ENCODE data around the gene HNRNPL. TPM values are rescaled to one million over a fixed set of nuclear protein-coding genes. Genes with fewer than 3 reads are reported as not detected.
"Not testable (repeated sequence)": the region's sequence is repeated elsewhere in the genome, so short reads cannot be mapped to it uniquely, and the experiment has no call there.

Gene HNRNPL
- total RNA-seq, 1 donor from 2014 or later: 190 TPM

- no peak for DNase-seq (ENCODE audit: extremely low spot score in 2 of 2)
Measured at GRCh38 chr19:38877781-38878574, 28.2 kb upstream of the HNRNPL start, which contains the start of gene RINL. Gene RINL, minus strand, starts transcription at chr19:38878275. Its CDS starts 1,533 bp downstream, at chr19:38876742.

GRCh38 chr19:38875656-38876395 is 26.0 kb upstream of the HNRNPL start:
- DNase-seq (ENCODE audit: extremely low spot score in 2 of 2): no peak
- no peaks in the 10 kb centered on the region for H3K9me3 ChIP-seq
- peaks cover 0 to 5% of the 10 kb centered on the region in 2 donors for H3K36me3 ChIP-seq
- no peaks in the 10 kb centered on the region for H3K27me3 ChIP-seq
- intact Hi-C loops (cut with DNase I): no loop called here
- TF ChIP-seq CTCF (IDR thresholded peaks at IDR 0.05): no peak
- no peak for TF ChIP-seq POLR2A (IDR thresholded peaks at IDR 0.05)
- no peak for TF ChIP-seq POLR2AphosphoS5 (IDR thresholded peaks at IDR 0.05; ENCODE audit: insufficient read depth in 1 of 2, low read depth in 1 of 2)
- no peak overlapping the region for H3K27ac ChIP-seq
- no peak overlapping the region for H3K4me3 ChIP-seq
- peaks cover 6% of the 10 kb centered on the region for H3K4me1 ChIP-seq

More at GRCh38 chr19:38877781-38878574, 28.2 kb upstream of the HNRNPL start, which contains the start of gene RINL:
- Histone ChIP-seq H3K27me3 (no peaks in the 10 kb centered on the region), H3K4me3 (no peak within 1 kb of the TSS), H3K27ac (peak within 1 kb of the TSS; percentile 45), H3K36me3 (peaks cover 0 to 20% of the 10 kb centered on the region in 2 donors), H3K9me3 (no peaks in the 10 kb centered on the region), H3K4me1 (peaks cover 6% of the 10 kb centered on the region)
- intact Hi-C loops (cut with DNase I): no loop called here
- TF ChIP-seq CTCF (IDR thresholded peaks at IDR 0.05): no peak
- peak in 1 of 2 donors; percentile 30 for TF ChIP-seq POLR2AphosphoS5 (IDR thresholded peaks at IDR 0.05; ENCODE audit: insufficient read depth in 1 of 2, low read depth in 1 of 2)
- no peak for TF ChIP-seq POLR2A (IDR thresholded peaks at IDR 0.05)

GRCh38 chr19:38873400-38873799 is 23.6 kb upstream of the HNRNPL start:
- H3K27ac ChIP-seq; intact Hi-C loops (cut with DNase I); H3K9me3 ChIP-seq; H3K36me3 ChIP-seq; H3K27me3 ChIP-seq; H3K4me3 ChIP-seq; DNase-seq (ENCODE audit: extremely low spot score in 2 of 2): not testable (repeated sequence)
- peaks cover 24% of the 10 kb centered on the region for H3K4me1 ChIP-seq

DNA sequence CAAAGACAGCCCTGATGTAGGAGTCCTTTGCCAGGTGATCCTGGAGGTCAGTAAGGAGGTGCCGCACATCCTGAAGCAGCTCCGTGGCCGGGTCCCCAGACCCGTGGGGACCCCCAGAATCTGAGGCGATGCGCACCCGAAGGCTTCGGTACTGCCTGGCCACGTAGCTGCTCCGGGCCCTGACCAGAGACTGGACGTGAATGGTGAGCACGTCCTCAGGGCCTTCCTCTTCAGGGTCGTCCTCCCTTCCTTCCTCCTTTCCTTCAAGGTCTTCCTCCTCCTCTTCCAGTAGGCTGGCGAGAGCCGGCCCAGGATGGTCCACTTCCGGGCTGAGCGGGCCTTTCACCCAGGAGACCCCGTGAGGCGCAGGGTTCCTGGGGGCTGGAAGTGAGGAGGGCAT is 20.8 kb upstream of the HNRNPL start:
- Histone ChIP-seq H3K4me1 (peaks cover 18% of the 10 kb centered on the region), H3K36me3 (no peaks in the 10 kb centered on the region), H3K27ac (peak overlapping the region; percentile 60), H3K27me3 (no peaks in the 10 kb centered on the region), H3K4me3 (no peak overlapping the region), H3K9me3 (no peaks in the 10 kb centered on the region)
- DNase-seq (ENCODE audit: extremely low spot score in 2 of 2): no peak
- TF ChIP-seq CTCF (IDR thresholded peaks at IDR 0.05) (no peak), POLR2A (IDR thresholded peaks at IDR 0.05) (no peak), POLR2AphosphoS5 (IDR thresholded peaks at IDR 0.05; ENCODE audit: insufficient read depth in 1 of 2, low read depth in 1 of 2) (no peak)
- intact Hi-C loops (cut with DNase I): no loop called here

DNA sequence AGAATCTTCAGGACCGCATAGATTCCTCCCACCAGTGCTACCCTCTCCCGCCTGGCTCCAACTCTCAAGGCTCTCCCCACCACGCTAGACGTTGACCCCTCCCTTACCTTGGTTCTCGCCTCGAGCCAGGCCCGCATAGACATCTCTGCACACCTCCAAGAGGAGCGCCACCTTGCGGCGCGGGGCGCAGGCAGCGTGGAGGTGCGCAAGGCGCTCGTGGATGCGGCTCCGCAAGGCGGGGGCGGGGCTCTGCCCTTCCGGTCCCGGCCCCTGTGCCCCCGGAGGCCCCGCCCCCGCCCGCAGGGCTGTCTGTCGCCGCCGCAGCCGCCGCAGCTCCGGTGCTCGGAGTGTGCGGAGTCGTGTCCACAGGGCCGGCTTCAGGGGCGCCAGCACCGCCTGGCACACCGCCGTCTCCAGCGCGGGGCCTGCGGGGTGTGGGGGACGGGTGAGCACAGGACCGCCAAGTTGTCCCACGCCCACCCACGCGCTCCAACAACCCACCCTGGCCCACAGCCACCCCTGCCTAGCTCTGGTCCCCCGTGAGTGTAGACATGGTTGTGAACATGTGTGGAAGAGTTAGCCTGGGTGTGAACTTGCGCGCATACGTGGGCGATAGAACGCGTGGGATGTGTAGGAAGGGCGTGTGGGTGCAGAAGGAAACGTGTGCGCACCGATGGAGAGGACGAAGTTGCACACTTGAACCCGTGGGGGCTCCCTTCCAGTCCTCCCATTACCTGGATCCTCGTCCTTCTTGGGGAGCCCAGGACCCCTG is 20.2 kb upstream of the HNRNPL start:
- no peak for DNase-seq (ENCODE audit: extremely low spot score in 2 of 2)
- no peaks in the 10 kb centered on the region for H3K36me3 ChIP-seq
- H3K9me3 ChIP-seq: no peaks in the 10 kb centered on the region
- peaks cover 18% of the 10 kb centered on the region for H3K4me1 ChIP-seq
- intact Hi-C loops (cut with DNase I): no loop called here
- H3K4me3 ChIP-seq: peak overlapping the region; percentile 49 to 53
- TF ChIP-seq CTCF (IDR thresholded peaks at IDR 0.05) (peak; percentile 24 to 87 (median 71)), POLR2AphosphoS5 (IDR thresholded peaks at IDR 0.05; ENCODE audit: insufficient read depth in 1 of 2, low read depth in 1 of 2) (peak in 1 of 2 donors; percentile 60), POLR2A (IDR thresholded peaks at IDR 0.05) (no peak)
- H3K27ac ChIP-seq: peak overlapping the region; percentile 60
- no peaks in the 10 kb centered on the region for H3K27me3 ChIP-seq
